HG02885 (cell line): ENCODE measurements around the gene SLU7.
A peak's percentile ranks its signal among the peaks of the same experiment; 100 is the strongest.

Experiments used
- ATAC-seq: cut with Tn5 transposase; IDR thresholded peaks from one replicate; pipeline ENCODE4 v1.9.1; 2021; ENCODE audit warnings: mild to moderate bottlenecking; ENCODE audit not compliant: unreplicated experiment, poor library complexity

Gene SLU7

DNA sequence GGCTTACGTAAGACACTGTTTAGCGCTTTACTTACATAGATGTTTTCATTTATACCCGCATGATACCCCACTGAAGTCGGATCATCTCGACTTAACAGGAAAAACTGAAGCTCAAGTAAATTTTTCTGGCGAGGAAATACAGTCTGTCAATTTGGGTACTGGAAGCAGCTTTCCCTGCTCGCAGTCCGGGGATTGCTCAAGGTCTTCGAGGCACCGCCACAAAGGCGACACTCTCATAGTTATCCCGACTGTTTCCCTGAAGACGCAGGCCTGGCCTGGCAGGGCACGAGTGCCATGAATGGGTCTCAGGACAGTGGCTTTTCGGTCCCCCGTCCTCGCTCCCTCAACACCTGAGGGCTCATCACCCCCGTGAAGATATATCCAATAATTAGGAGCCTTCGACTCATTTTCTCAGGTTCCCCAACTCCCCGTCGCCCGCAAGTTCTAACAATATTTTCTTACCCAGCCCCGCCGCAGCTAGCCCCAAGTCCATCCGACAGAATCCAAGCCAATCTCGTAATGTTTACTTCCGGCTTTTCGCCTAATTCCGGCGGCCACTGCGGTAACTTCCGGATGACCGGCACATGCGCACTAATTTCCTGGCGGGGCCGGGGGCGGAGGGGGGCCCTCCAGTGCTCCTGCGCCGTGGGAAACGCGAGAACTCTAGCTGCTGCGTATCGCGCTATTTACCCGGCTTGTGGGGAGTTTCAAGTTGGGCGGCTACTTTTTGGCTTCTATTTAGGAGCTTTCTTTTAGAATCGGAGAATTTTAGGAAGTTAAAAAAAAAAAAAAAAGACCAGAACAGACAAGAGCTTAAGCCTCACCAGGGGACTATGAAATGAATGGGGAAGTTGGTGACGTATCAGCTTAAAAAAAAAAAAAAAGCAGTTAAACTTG lies at the start of gene SLU7:
SLU7 (minus strand) TSS at position 521 of the 897 bp plus-strand sequence. CDS start 3,787 bp downstream, outside the sequence.
- ATAC-seq: peak; percentile 73

DNA sequence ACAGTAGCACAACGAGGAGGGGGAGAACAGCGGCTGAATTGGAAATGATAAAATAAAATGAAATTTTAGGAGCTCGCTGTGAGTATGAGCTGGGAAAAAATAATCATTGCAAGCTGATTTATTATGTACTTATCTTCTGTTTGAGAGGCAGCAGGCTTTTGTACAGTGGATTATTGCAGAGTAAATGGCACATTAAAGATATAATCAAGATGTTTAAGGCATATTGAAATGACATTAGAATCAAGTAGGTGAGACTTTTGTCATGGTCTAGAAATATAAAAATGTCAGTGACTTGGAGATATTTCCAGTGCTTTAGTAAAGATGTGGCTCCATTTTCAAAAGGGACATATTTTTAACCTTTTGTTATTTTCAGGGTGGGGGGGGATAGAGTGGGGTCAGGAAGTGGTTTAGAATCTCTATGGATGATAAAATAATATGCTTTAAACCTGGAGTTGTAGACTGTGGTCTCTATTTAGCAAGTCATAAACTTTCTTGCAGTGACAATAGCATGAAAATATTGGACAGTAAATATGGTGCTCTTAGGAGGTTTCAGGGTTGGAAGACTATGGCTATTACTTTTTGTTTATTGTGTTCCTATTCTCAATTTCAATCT lies 49.6 kb upstream of the SLU7 start:
- ATAC-seq: no peak

GRCh38 chr5:160467555-160468362 lies 48.9 kb upstream of the SLU7 start:
- ATAC-seq: peak; percentile 87

DNA sequence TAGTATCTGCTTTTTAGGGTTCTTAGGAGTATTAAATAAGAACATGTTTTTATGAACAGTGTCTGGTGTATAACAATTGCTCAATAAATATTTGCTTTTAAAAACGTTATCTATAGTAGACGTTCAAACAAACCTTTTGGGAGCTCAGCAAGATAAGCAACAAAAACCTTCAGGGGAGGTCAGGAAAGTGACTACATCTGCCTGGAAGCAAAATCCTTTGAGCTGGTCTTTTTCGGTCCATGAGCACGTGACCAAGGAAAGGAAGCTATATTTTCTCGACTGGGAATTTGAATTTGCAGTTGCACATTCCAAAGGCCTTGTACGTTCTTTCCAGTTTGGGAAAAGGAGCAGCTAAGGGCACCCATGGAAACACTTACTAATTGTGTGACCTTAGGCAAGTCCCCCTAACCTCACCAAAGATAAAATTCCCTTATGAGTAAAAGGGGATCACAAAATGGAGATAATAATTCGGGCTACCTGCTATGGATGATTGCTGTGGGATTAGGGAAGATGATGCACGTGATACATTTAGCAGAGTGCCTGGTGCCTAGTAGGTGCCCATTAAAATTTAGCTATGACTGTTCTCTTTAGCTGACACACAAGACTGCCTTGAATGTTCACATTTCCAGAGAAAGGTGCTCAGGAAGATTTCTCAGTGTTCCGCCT lies 48.1 kb upstream of the SLU7 start:
- ATAC-seq: no peak

- no peak for ATAC-seq
These were observed 47.2 kb upstream of the SLU7 start for GRCh38 chr5:160466116-160466515.

DNA sequence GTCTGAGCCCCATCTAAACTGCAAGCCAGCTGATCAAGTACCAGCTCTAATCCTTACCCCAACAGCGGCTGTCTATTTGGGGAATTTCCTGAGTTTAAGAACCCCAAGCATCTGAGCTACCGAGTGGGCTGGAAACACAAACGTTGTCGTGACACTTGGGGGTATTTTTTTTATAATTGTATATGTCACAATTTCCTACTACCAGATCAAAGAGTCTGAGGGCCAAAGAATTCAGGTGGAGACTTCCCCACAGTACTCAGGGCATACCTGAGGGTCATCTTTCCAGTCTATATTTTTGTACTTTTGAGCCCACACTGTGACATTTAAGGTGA lies 45.6 kb upstream of the SLU7 start:
- no peak for ATAC-seq

DNA sequence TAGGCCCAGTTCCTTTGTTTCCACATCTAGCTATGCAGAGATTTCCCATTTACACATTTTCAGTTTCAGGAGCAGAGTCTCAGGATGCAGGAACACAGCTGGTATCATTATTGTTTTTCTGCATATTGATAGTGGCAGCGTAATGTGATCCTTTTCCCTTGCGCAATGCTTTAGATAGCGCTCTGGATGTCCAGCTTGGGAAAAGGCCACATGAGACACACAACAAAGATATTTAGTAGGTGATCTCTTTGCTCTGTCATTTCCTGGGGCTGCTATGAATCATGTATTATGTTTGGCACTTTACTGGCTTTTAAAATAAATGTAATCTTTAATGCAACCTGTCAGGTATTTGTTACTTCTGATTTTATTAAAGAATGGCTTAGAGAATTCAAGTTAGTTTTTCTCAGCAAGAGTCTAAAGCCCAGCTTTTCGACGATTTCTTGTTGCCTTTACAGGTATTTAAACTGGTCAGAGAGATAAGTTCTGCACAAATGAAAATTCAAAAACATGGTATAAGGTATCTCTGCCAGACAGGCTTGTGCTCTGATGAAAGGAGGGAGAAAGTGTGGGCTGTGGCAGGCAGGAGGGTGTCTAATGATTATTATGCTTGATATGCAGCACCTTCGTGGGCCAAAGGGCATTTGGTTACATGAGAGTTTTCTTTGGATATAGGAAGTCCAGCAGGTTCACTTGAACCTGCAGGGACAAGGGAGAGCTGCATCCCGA lies 45.0 kb upstream of the SLU7 start:
- ATAC-seq: no peak

- no peak for ATAC-seq
These were observed 44.3 kb upstream of the SLU7 start for GRCh38 chr5:160463227-160463626.

GRCh38 chr5:160462167-160462566 lies 43.3 kb upstream of the SLU7 start:
- peak; percentile 24 for ATAC-seq

- no peak for ATAC-seq
These were observed 42.5 kb upstream of the SLU7 start for GRCh38 chr5:160461378-160461777.

DNA sequence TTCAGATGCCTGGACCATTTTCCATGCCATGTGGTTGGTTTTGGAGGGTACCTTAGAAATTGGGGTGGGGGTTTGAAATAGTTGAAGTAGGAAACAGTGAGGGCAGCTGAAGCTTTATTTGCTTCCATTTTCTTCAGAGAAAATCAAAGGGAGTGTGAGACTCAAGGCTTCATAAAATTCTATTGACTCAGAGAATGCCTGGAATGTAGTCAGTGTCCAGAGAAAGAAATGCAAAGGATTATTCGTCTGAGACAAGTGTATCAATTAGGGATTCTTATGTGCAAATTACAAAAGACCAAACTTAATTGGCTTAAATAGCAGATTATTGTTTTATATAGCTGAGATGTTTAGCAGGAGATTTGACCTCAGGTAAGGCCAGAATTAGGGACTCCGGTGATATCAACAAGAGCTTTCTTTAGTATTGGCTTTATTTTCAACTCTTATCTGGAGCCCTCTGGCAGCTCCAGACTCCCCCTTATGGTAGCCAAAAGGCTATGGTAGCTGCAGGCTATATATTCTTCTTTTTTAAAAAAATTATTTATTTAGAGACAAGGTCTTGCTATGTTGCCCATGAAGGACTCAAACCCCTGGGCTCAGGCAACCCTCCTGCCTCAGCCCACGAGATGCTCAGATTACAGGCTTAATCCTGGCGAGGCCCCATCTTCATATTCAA lies 41.6 kb upstream of the SLU7 start:
- no peak for ATAC-seq

- peak; percentile 84 for ATAC-seq
These were observed 40.2 kb upstream of the SLU7 start for GRCh38 chr5:160458806-160459800.

- no peak for ATAC-seq
These were observed 38.4 kb upstream of the SLU7 start for GRCh38 chr5:160457252-160457651.

- no peak for ATAC-seq
These were observed 37.7 kb upstream of the SLU7 start for GRCh38 chr5:160456480-160457177.

- ATAC-seq: no peak
These were observed 36.7 kb upstream of the SLU7 start for GRCh38 chr5:160455600-160455999.

GRCh38 chr5:160453751-160454150 lies 34.9 kb upstream of the SLU7 start:
- ATAC-seq: no peak

DNA sequence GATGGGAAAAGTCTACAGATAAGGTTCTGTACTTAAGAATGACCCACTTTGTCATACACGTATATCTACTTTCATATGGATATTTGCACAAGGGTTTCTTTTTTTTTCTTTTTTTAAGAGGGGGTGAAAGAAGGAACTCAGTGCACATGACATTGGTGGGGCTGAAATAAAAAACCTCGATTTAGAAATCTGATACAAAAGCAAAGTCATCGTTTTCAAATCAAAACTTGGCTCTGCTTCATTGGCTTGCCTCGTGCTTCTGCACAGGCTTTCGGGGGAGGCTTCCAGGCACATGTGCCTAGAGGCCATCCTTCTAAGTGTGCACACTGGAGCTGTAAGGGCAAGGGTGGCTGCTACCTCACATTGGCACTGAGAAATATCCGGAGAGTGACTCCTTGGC lies 33.9 kb upstream of the SLU7 start:
- no peak for ATAC-seq

DNA sequence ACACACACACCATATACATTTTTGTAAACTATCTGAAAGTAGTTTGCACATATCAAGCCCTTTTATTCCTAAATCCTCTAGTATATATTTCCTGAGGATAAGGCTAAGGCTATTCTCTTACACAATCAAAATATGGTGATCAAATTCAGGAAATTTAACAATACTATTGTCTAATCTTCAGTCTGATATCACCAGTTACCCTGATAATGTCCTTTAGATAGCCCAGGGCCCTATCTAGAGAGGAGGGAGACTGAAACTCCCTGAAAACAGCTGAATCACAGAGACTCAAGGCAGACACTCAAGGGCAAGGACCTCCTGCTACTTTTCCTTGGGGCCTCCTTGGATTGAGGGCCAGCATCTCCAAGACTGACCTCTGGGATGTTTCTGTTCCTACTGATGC lies 33.2 kb upstream of the SLU7 start:
- ATAC-seq: no peak
